Measurements from ENCODE around the gene MAPK10.

DNA sequence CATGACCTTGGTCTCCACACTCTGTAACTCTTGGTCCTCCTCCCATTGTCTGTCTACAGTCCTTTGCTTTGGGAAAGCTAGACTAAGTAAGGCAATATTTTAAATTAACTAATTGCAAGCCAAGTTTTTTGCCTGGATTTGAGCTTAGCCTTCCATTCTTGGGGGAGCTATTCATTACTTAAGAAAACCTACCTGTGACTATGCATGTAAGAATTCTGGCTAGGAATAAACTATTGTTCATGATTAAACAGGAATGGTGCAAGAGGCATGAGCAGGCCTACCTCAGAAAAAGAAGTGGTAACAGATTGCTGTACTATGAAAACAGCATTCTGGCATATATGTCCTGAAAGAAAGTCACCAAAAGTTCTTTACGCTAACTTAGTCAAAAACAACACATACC lies 309.4 kb downstream of the MAPK10 start:
- TF ChIP-seq JUNB (IDR thresholded peaks at IDR 0.05; ENCODE audit: unreplicated experiment) (no peak), EZH2phosphoT487 (IDR thresholded peaks at IDR 0.05; ENCODE audit: unreplicated experiment) (no peak), STAT1 (IDR thresholded peaks at IDR 0.05; ENCODE audit: unreplicated experiment) (no peak), EZH2 (IDR thresholded peaks at IDR 0.05; ENCODE audit: low read depth, unreplicated experiment) (no peak), POLR2AphosphoS5 (IDR thresholded peaks at IDR 0.05; ENCODE audit: low read depth) (no peak), CREB1 (CRISPR knock-in tag; IDR thresholded peaks at IDR 0.05; ENCODE audit: low read depth) (no peak), ZNF331 (CRISPR knock-in tag; IDR thresholded peaks at IDR 0.05; ENCODE audit: low read depth) (no peak), ZNF114 (CRISPR knock-in tag; IDR thresholded peaks at IDR 0.05) (no peak)
- TF ChIP-seq, protein P1, sequence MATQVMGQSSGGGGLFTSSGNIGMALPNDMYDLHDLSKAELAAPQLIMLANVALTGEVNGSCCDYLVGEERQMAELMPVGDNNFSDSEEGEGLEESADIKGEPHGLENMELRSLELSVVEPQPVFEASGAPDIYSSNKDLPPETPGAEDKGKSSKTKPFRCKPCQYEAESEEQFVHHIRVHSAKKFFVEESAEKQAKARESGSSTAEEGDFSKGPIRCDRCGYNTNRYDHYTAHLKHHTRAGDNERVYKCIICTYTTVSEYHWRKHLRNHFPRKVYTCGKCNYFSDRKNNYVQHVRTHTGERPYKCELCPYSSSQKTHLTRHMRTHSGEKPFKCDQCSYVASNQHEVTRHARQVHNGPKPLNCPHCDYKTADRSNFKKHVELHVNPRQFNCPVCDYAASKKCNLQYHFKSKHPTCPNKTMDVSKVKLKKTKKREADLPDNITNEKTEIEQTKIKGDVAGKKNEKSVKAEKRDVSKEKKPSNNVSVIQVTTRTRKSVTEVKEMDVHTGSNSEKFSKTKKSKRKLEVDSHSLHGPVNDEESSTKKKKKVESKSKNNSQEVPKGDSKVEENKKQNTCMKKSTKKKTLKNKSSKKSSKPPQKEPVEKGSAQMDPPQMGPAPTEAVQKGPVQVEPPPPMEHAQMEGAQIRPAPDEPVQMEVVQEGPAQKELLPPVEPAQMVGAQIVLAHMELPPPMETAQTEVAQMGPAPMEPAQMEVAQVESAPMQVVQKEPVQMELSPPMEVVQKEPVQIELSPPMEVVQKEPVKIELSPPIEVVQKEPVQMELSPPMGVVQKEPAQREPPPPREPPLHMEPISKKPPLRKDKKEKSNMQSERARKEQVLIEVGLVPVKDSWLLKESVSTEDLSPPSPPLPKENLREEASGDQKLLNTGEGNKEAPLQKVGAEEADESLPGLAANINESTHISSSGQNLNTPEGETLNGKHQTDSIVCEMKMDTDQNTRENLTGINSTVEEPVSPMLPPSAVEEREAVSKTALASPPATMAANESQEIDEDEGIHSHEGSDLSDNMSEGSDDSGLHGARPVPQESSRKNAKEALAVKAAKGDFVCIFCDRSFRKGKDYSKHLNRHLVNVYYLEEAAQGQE (IDR thresholded peaks at IDR 0.05; ENCODE audit: unreplicated experiment), result no peak
- TF ChIP-seq, protein P2, sequence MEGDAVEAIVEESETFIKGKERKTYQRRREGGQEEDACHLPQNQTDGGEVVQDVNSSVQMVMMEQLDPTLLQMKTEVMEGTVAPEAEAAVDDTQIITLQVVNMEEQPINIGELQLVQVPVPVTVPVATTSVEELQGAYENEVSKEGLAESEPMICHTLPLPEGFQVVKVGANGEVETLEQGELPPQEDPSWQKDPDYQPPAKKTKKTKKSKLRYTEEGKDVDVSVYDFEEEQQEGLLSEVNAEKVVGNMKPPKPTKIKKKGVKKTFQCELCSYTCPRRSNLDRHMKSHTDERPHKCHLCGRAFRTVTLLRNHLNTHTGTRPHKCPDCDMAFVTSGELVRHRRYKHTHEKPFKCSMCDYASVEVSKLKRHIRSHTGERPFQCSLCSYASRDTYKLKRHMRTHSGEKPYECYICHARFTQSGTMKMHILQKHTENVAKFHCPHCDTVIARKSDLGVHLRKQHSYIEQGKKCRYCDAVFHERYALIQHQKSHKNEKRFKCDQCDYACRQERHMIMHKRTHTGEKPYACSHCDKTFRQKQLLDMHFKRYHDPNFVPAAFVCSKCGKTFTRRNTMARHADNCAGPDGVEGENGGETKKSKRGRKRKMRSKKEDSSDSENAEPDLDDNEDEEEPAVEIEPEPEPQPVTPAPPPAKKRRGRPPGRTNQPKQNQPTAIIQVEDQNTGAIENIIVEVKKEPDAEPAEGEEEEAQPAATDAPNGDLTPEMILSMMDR (conservative IDR thresholded peaks at IDR 0.05; ENCODE audit: low read depth in 2 of 2), result no peak
- TF ChIP-seq, protein P3, sequence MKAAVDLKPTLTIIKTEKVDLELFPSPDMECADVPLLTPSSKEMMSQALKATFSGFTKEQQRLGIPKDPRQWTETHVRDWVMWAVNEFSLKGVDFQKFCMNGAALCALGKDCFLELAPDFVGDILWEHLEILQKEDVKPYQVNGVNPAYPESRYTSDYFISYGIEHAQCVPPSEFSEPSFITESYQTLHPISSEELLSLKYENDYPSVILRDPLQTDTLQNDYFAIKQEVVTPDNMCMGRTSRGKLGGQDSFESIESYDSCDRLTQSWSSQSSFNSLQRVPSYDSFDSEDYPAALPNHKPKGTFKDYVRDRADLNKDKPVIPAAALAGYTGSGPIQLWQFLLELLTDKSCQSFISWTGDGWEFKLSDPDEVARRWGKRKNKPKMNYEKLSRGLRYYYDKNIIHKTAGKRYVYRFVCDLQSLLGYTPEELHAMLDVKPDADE (IDR thresholded peaks at IDR 0.05), result no peak
- TF ChIP-seq, protein P4, sequence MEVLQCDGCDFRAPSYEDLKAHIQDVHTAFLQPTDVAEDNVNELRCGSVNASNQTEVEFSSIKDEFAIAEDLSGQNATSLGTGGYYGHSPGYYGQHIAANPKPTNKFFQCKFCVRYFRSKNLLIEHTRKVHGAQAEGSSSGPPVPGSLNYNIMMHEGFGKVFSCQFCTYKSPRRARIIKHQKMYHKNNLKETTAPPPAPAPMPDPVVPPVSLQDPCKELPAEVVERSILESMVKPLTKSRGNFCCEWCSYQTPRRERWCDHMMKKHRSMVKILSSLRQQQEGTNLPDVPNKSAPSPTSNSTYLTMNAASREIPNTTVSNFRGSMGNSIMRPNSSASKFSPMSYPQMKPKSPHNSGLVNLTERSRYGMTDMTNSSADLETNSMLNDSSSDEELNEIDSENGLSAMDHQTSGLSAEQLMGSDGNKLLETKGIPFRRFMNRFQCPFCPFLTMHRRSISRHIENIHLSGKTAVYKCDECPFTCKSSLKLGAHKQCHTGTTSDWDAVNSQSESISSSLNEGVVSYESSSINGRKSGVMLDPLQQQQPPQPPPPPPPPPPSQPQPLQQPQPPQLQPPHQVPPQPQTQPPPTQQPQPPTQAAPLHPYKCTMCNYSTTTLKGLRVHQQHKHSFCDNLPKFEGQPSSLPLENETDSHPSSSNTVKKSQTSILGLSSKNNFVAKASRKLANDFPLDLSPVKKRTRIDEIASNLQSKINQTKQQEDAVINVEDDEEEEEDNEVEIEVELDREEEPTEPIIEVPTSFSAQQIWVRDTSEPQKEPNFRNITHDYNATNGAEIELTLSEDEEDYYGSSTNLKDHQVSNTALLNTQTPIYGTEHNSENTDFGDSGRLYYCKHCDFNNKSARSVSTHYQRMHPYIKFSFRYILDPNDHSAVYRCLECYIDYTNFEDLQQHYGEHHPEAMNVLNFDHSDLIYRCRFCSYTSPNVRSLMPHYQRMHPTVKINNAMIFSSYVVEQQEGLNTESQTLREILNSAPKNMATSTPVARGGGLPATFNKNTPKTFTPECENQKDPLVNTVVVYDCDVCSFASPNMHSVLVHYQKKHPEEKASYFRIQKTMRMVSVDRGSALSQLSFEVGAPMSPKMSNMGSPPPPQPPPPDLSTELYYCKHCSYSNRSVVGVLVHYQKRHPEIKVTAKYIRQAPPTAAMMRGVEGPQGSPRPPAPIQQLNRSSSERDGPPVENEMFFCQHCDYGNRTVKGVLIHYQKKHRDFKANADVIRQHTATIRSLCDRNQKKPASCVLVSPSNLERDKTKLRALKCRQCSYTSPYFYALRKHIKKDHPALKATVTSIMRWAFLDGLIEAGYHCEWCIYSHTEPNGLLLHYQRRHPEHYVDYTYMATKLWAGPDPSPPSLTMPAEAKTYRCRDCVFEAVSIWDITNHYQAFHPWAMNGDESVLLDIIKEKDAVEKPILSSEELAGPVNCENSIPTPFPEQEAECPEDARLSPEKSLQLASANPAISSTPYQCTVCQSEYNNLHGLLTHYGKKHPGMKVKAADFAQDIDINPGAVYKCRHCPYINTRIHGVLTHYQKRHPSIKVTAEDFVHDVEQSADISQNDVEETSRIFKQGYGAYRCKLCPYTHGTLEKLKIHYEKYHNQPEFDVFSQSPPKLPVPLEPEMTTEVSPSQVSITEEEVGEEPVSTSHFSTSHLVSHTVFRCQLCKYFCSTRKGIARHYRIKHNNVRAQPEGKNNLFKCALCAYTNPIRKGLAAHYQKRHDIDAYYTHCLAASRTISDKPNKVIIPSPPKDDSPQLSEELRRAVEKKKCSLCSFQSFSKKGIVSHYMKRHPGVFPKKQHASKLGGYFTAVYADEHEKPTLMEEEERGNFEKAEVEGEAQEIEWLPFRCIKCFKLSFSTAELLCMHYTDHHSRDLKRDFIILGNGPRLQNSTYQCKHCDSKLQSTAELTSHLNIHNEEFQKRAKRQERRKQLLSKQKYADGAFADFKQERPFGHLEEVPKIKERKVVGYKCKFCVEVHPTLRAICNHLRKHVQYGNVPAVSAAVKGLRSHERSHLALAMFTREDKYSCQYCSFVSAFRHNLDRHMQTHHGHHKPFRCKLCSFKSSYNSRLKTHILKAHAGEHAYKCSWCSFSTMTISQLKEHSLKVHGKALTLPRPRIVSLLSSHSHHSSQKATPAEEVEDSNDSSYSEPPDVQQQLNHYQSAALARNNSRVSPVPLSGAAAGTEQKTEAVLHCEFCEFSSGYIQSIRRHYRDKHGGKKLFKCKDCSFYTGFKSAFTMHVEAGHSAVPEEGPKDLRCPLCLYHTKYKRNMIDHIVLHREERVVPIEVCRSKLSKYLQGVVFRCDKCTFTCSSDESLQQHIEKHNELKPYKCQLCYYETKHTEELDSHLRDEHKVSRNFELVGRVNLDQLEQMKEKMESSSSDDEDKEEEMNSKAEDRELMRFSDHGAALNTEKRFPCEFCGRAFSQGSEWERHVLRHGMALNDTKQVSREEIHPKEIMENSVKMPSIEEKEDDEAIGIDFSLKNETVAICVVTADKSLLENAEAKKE (CRISPR knock-in tag; IDR thresholded peaks at IDR 0.05), result no peak

All from GM23338 (cell line).